ENCODE results near the gene USP33. TPM values are rescaled to one million over a fixed set of nuclear protein-coding genes. Genes with fewer than 3 reads are reported as not detected.
"Not testable (repeated sequence)": the region's sequence is repeated elsewhere in the genome, so short reads cannot be mapped to it uniquely, and the experiment has no call there.

USP33 gene
- total RNA-seq, 4 donors from 2014 or later, result 50.9 to 90.5 (median 69.4) TPM

GRCh38 chr1:77709727-77710126, 49.9 kb downstream of the USP33 start:
- 88 to 93% methylated on average over 2 to 3 of the region's 3 CpGs for WGBS, 2 donors (ENCODE audit: low coverage in 1 of 2)
- intact Hi-C loops (cut with DNase I; ENCODE audit: low total_unique reads) (no loop called here), in situ Hi-C loops (cut with MboI; ENCODE audit: low pct_ligation_motif_present in 1 of 4, low pct_unique_long_range_greater_than_20kb in 1 of 4, low sequenced_read_pairs in 3 of 4) (loop anchor here in 3 of 4 donors (10.0 to 25.0 kb wide), 3 partner anchors 245 to 403 kb away; no protein-coding TSS in a partner anchor)
- H3K4me1 ChIP-seq, result no peaks in the 10 kb centered on the region
- H3K27me3 ChIP-seq, result no peaks in the 10 kb centered on the region
- no peak overlapping the region for H3K27ac ChIP-seq
- no peaks in the 10 kb centered on the region for H3K9me3 ChIP-seq
- no peak overlapping the region for H3K4me3 ChIP-seq
- DNase-seq, result no peak
- peaks cover 0 to 63% (median 23%) of the 10 kb centered on the region in 4 donors for H3K36me3 ChIP-seq
- TF ChIP-seq POLR2AphosphoS5 (IDR thresholded peaks at IDR 0.05), result no peak
- no peak for TF ChIP-seq POLR2A (IDR thresholded peaks at IDR 0.05)
- no peak for TF ChIP-seq EP300 (IDR thresholded peaks at IDR 0.05; ENCODE audit: low read depth)

- peaks cover 0 to 39% (median 9%) of the 10 kb centered on the region in 4 donors for H3K36me3 ChIP-seq
- no peak overlapping the region for H3K4me3 ChIP-seq
- no peak for TF ChIP-seq EP300 (IDR thresholded peaks at IDR 0.05; ENCODE audit: low read depth)
- no peak for TF ChIP-seq POLR2AphosphoS5 (IDR thresholded peaks at IDR 0.05)
- no peak for TF ChIP-seq CTCF (IDR thresholded peaks at IDR 0.05)
- TF ChIP-seq POLR2A (IDR thresholded peaks at IDR 0.05), result no peak
- 85 to 92% methylated on average over 4 of the region's 4 CpGs for WGBS, 2 donors (ENCODE audit: low coverage in 1 of 2)
- intact Hi-C loops (cut with DNase I; ENCODE audit: low total_unique reads) (no loop called here), in situ Hi-C loops (cut with MboI; ENCODE audit: low pct_ligation_motif_present in 1 of 4, low pct_unique_long_range_greater_than_20kb in 1 of 4, low sequenced_read_pairs in 3 of 4) (loop anchor here in 2 of 4 donors (25.0 kb wide), 2 partner anchors 256 to 406 kb away; no protein-coding TSS in a partner anchor)
- no peak for DNase-seq
- H3K27me3 ChIP-seq, result no peaks in the 10 kb centered on the region
- no peaks in the 10 kb centered on the region for H3K4me1 ChIP-seq
- H3K27ac ChIP-seq, result no peak overlapping the region
- H3K9me3 ChIP-seq, result no peaks in the 10 kb centered on the region
These were observed 53.3 kb downstream of the USP33 start for GRCh38 chr1:77706321-77706720.

- Histone ChIP-seq H3K4me3 (no peak overlapping the region), H3K4me1 (no peaks in the 10 kb centered on the region), H3K36me3 (peaks cover 0 to 29% (median 2%) of the 10 kb centered on the region in 4 donors), H3K27me3 (no peaks in the 10 kb centered on the region), H3K9me3 (no peaks in the 10 kb centered on the region), H3K27ac (no peak overlapping the region)
- 64 to 80% methylated on average over 2 of the region's 2 CpGs for WGBS, 2 donors (ENCODE audit: low coverage in 1 of 2)
- intact Hi-C loops (cut with DNase I; ENCODE audit: low total_unique reads) (no loop called here), in situ Hi-C loops (cut with MboI; ENCODE audit: low pct_ligation_motif_present in 1 of 4, low pct_unique_long_range_greater_than_20kb in 1 of 4, low sequenced_read_pairs in 3 of 4) (loop anchor here in 2 of 4 donors (25.0 kb wide), 2 partner anchors 258 to 408 kb away; no protein-coding TSS in a partner anchor)
- DNase-seq, result no peak
- TF ChIP-seq EP300 (IDR thresholded peaks at IDR 0.05; ENCODE audit: low read depth) (no peak), POLR2A (IDR thresholded peaks at IDR 0.05) (no peak), POLR2AphosphoS5 (IDR thresholded peaks at IDR 0.05) (no peak), CTCF (IDR thresholded peaks at IDR 0.05) (no peak)
These were observed 54.9 kb downstream of the USP33 start for GRCh38 chr1:77704736-77705135.

GRCh38 chr1:77699673-77700072, 60.0 kb downstream of the USP33 start:
- H3K9me3 ChIP-seq; H3K4me3 ChIP-seq; H3K27ac ChIP-seq; intact Hi-C loops (cut with DNase I; ENCODE audit: low total_unique reads); H3K4me1 ChIP-seq; DNase-seq; H3K27me3 ChIP-seq: not testable (repeated sequence)
- WGBS, 2 donors (ENCODE audit: low coverage in 1 of 2), result 92 to 100% methylated on average over 1 of the region's 1 CpG
- peaks cover 0 to 35% (median 11%) of the 10 kb centered on the region in 4 donors for H3K36me3 ChIP-seq
- in situ Hi-C loops (cut with MboI; ENCODE audit: low pct_ligation_motif_present in 1 of 4, low pct_unique_long_range_greater_than_20kb in 1 of 4, low sequenced_read_pairs in 3 of 4), result loop anchor here in 2 of 4 donors (25.0 kb wide), 2 partner anchors 263 to 413 kb away; no protein-coding TSS in a partner anchor

- Histone ChIP-seq H3K36me3 (peaks cover 0 to 39% (median 15%) of the 10 kb centered on the region in 4 donors), H3K4me3 (no peak overlapping the region), H3K27me3 (no peaks in the 10 kb centered on the region), H3K9me3 (no peaks in the 10 kb centered on the region), H3K27ac (no peak overlapping the region), H3K4me1 (no peaks in the 10 kb centered on the region)
- in situ Hi-C loops (cut with MboI; ENCODE audit: low pct_ligation_motif_present in 1 of 4, low pct_unique_long_range_greater_than_20kb in 1 of 4, low sequenced_read_pairs in 3 of 4), result no loop called here
- TF ChIP-seq POLR2AphosphoS5 (IDR thresholded peaks at IDR 0.05) (no peak), CTCF (IDR thresholded peaks at IDR 0.05) (no peak), EP300 (IDR thresholded peaks at IDR 0.05; ENCODE audit: low read depth) (no peak), POLR2A (IDR thresholded peaks at IDR 0.05) (no peak)
- intact Hi-C loops (cut with DNase I; ENCODE audit: low total_unique reads), result no loop called here
- WGBS, 2 donors (ENCODE audit: low coverage in 1 of 2), result 92% methylated on average over 3 of the region's 3 CpGs
- no peak for DNase-seq
These were observed 62.2 kb downstream of the USP33 start for GRCh38 chr1:77697441-77697840.
